NCI-H345 treated with DMSO at 0.1 percent for 48 hours (cell line): Measurements from ENCODE around the gene ESRRG.
A peak's percentile ranks its signal among the peaks of the same experiment; 100 is the strongest.

Experiments
- DNase-seq: peaks from one replicate; lab custom pipeline; 2025; ENCODE audit not compliant: unreplicated experiment; lab: John Stamatoyannopoulos, UW

The ESRRG gene

DNA sequence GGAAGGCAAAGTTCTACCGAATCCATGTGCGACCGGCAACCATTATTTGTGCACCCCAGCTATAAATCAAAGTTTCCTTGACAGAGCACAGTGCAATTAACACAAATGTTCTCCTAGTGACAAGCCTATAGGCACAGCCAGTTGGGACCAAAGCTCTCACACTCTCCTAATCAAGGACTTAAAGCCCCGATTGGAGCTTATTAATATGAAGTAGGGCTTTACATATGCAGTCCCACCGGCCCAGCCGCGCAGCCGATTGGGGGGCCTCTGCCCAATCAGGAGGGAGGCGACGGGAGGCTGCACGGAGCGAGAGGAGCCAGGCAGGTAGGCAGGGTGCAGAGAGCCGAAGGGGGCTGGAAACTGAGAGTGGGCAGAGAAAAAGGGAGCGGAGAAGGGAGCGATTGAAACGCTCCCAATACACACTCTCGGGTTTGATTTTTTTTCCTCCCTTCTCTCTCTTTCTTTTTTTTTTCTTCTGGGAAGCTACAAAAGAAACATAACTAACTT lies at the start of gene ESRRG:
ESRRG (minus strand) TSS at position 156 of the 507 bp plus-strand sequence; CDS start at position 26, 130 bp downstream.
- DNase-seq: peak; percentile 80

DNA sequence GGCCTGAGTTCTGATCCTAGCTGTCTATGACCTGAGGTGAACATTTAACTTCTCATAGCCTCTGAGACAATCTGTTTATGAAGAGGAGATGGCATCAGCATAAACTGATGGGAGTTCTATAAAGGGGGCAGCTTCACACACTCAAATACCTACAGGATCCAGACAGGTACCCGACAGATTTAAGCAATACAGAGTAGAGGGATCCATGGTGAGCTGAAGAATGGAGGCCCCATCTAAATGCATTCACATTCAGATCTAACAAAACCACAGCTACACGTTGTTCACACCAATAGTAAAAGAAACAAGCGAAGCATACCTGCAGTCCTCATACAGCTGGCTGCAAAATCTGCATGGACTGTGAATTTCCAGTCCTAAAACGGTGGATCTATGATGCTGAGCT lies 48.7 kb upstream of the ESRRG start:
- DNase-seq: no peak

DNA sequence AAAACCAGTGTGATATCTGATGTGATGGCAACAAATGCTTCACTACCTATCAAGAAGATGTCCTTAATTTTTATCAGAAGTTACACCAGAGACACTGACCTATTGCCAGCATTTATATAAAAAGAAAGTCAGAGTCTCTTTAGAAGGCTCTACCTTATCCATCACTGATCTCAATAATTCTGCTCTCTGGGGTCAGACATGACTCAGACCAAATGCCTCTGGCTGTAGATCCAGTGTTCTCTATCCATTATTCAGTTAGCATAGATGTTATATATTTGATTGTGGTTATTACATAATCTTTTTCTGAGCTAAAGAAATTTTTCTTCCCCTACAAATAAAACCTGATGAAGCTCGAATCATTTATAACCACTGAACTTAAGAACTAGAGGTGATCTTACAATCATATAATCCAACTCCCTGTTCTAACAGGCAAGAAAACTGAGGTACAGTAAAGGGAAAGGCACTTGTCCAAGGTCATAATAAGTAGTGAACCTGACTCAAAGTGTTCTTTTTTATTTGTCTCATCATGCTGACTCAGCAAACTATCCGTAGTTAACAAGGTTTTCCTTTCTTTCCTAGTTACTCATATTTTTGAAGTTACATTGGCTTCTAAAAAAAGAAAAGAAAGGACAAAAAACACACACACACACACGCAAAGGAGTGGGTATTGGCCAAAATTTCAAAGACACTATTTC lies 43.6 kb upstream of the ESRRG start:
- DNase-seq: no peak

DNA sequence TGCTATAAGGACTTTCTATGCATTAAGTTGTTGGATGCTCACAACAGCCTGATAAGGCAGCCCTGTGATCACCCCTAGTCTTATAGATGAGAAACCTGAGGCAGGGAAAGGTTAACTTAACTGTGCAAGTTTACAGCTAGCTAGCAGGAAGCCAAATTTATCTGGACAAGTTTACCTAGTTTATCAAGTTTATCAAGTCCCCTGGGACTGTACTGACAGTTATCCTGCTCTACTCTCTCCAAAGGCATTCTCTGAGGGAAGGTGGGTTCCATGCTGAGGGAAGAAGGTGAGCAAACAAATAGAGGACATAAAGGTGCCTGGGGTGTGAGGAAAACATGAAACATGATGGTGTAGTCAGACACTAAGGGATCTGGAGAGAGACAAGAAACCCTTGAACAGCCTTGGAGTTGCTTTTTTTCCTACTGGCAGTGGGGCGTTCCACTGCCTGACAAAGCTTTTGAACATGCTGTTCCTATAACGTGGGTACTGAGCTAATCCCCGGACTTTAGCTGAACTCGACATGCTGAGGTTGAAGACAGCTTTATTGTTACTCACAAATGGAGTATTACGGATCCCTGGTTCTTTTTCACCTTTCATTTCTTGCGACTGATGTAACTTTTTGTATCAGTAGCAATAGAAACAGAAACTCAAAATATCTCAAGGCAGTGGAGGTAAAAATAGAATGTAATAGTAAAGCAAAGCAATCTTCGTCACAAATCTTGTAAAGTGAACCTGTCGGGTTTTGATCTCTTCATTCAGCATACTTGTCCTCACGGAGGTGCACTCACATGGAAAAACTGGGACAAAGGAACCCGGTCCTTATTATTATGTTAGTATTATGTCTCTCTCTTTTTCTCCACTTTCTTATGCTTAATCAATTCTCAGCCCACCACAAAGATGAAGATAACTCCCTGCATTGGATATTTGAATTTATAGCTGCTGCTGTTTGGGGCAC lies 42.4 kb upstream of the ESRRG start:
- DNase-seq: no peak

DNA sequence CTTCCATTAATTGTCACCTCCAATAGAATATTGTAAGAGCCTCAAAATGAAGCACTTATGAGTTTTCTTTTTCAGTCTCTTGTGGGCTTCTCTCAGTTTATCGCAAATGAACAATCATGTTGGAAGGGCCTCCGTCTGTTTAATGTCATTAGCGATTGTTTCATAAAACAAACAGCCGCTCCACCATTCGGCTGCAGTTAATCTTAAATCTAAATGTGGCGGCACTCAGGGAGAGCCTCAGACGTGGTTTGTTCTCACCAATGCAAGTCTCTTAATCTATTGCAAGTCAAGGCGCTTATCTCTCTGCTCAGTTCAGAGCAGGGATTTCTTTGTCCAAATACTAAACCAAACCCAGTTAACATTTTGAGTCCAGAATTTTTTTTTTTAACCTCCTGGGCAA lies 34.9 kb upstream of the ESRRG start:
- no peak for DNase-seq

DNA sequence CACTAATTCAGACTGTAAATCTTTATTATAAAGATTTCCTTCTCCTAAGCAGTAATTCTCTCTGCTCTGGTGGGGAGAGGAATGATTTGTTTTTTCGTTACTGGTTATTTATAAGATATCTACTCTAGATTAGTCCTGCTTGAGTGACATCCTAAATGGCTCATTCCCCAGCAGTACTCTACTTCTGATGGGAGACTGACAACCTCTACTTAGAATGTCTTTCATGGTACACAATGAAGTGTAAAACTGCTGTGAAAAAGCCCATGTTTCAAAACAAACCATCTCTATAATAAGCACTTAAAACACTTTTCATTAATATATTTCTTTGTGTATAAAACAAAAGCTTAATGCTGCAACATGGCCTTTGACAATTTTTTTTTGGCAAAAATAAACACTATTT lies 33.9 kb upstream of the ESRRG start:
- no peak for DNase-seq

DNA sequence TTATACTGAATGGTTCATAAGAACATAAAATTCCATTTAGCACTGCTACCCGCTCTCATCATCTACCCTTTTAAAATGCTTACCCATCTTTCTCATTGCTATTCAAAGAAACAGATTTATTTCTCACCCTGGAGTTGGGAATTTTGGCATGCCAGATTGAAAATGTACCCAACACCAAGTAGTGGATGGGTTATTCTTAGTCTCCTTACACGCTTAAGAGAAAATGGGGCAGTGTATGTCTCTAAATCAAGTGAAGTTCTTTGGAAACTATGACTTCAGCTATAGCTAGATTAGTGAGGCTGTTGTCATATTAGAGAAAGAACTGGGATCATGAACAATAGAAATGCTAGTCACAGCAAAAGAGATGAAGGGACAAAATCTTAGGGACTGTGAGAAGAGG lies 27.7 kb upstream of the ESRRG start:
- no peak for DNase-seq

DNA sequence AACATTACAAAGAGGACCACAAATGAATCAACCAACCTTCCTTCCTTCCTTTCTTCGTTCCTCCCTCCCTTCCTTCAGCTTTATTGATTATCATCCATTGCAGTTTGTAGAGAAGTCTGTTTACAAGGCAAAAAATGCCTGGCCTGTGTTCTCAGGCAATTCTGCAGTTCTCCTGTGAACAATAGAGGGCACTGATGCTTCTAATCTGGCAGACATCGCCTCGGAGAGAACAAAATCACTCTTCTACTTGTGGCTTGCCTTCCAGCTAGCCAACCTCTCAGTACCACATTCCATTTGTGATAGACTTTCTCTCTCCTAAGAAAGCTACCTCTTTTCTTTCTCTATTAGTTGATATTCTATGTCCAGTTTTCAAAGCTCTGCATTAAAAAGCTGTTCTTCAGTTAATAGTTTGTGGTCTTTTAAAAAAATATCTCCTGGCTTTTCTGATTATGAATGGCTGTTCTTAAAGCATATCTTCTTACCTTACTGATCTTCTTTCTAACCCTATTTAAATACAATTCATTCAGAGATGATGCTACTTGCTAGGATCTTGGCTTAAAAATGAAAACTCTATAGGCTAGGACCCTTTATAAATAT lies 26.9 kb upstream of the ESRRG start:
- peak; percentile 62 for DNase-seq

DNA sequence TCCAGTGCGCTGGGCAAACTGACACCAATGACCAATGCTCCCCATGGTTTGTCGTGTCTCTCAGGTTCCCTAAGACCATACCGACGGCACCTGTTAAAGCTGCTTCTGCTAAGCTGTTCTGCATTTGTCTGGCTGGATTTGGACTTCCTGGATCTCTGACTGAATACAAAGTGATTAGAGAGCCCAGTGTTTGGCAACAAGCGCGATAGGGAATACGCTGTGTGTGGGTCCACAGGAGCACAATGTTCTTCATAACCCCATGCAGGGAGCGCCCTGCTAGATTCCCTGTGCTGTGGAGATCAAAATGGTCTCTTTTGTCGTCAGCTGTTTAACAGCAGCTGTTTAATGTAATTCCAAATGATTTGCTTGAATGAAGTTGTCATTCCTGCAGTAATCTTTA lies 26.0 kb upstream of the ESRRG start:
- DNase-seq: no peak

DNA sequence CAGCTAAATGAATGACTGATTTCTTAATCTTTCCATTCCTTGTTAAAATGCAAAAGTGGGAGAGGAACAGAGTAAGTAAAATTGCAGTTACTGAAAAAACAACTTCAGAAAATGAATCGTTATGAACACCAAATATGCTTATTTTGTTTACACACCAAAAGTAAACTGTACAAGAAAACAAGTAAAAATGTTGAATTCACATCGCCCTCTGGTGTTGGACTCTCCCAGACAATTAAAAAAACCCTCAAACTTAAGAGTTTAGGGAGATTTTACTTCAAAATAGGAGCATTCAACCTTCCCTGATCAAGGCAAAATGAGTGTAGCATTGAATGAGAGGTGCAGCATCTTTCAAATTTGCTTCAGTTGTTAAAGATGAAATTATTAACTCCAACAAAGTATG lies 19.4 kb upstream of the ESRRG start:
- no peak for DNase-seq

DNA sequence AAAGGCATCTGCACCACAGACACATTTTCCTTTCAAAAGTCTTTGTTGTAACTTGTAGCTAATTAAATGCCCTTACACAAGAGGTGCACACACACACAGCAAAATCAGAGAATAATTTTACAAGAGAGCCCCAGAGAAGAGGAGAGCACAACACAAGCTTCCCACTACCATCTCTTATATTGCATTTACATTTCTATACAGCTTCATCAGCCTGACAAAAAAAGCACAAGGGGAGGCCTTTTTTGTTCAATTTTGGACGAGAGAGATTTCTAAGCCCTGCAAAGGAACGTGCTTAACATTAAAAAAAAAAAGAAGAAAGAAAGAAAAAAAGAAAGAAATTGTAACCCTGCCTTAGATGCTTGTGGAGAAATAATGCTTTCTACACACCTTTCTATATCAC lies 17.1 kb upstream of the ESRRG start:
- DNase-seq: no peak

DNA sequence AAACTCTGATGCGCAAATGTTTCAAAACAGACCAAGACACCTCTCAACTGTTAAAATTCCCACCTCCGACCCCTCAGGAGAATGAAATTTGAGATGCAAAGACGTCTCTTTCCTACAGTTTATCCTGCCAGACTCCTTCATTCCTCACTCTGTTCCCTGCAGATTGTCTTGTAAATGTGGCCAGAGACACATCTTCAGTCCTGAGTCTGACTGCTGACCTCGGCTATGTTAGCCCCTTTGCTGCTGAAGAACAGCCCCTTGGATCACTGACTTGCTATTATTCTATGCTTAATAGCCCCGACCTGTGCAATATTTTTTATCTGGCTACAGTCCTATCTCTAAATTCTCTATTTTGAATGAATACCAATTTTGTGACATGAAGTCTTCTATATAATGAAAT lies 16.6 kb upstream of the ESRRG start:
- DNase-seq: no peak

DNA sequence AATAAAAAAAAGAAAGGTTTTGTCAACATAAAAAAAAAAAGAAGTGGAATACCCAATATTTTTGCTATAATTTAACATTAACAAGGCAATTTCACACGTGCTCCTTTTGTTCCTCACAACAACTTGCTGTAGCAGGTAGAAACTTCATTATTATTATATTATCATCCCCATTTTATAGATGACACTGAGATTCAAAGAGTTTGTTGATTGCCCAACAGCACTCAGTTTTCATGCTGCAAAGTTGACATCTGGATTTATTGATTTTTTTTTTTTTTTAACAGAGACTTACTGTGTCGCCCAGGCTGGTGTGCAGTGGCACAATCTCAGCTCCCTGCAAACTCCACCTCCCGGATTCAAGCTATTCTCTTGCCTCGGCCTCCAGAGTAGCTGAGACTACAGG lies 8.9 kb upstream of the ESRRG start:
- DNase-seq: no peak

DNA sequence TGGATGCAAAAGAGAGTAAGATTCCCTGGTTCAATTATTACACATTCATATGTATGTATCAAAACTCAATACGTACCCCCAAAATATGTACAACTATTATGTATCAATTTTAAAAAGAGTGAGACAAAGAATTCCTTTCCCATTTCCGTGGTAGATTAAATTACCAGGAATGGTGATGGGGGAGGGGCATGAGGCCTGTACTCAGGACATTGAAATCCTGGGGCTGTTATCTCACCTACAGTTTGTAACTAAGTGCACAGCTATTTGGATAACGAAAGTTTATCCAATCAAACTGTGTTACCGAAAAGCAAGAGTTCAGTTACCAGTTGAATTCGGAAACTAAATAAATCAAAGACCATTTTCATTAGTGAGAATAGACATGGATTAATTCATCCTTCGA lies 8.3 kb upstream of the ESRRG start:
- DNase-seq: no peak

DNA sequence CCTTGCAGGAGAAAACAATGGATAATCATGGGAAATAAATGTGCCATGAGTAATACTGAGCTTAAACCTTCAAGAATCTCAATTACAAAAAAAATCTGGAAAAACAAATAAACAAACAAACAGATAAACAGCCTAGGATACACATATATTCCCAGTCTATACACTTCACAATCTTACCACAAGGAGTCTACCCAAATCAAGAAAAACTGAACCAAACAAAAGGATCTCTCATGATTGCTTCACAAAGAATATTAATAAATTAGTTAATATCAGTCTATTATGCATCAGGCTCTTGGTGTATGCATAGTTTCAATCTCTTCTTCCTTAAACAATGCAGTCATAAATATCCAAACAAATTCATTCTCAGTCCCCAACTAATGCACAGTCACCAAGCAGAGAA lies 3.2 kb upstream of the ESRRG start:
- no peak for DNase-seq

DNA sequence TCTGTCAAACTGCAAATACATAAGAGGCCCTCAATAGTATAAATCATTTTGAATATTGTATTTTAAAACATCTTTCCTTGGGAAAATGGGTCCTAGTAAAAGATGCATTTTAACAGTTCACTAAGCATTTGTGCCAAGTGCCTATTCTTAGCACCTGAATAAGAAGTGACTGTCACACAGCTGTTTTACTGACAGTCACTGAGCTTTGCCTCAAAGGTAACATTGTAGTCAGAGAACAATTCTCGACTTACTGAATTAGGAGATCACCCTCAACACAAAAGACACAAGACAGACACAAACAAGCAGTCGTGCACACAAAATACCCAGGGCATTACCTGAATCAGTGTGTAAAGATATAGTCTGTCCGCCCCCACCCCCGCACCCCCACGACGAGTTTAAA lies 408 bp downstream of the ESRRG start:
- DNase-seq: no peak

DNA sequence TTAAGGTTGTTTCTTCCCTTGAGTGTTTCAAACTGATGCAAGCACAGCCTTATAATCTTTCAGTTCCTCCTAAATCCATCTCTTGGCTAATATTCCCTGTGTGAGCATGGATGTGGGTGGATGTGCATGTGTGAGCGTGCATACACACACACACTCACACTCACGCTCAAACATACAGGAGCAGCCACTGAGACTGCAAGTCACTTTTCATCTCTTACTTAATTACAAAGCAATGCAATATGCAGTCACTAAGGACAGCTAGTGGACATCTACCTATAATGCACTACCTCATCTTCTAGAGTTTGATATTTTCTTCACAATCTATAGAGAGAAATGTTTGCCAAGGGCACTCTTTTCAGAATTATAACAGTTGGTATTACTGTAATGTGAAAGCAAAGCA lies 1.4 kb downstream of the ESRRG start:
- no peak for DNase-seq

DNA sequence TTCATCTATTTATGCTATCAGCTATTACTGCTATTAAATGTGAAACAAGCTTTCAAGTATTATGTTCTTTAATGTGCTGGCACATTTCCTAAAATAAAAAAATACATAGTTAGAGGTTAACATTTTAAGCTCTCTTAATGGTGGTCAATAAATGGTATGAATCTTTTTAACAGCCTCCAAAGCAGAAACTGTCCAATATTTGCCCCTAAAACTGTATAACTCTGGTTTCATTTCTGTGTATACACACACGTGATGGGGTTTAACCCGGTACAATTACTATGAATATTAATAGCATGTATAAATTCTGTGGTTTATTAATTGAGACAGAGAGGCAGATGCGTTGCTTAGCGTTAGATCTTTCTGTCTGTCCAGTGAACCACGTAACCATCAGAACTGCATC lies 2.2 kb downstream of the ESRRG start:
- no peak for DNase-seq

DNA sequence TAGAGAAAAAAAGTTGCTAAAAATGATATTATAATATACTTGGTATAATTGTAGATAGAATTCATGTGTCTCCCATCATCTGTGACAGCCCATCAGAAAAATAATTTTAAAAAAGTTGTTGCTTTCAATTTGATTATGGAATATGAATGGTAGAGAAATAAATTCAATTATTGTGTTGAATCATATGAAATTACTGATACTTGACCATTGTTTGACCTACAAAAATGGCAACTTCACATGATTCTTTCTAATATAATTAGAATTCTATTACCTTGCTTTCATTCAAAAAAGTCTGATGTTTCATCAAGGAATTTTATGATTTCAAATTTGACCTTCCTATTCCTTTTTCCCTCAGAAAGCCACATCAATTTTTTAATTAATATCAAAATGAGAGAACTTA lies 11.5 kb downstream of the ESRRG start:
- DNase-seq: no peak

DNA sequence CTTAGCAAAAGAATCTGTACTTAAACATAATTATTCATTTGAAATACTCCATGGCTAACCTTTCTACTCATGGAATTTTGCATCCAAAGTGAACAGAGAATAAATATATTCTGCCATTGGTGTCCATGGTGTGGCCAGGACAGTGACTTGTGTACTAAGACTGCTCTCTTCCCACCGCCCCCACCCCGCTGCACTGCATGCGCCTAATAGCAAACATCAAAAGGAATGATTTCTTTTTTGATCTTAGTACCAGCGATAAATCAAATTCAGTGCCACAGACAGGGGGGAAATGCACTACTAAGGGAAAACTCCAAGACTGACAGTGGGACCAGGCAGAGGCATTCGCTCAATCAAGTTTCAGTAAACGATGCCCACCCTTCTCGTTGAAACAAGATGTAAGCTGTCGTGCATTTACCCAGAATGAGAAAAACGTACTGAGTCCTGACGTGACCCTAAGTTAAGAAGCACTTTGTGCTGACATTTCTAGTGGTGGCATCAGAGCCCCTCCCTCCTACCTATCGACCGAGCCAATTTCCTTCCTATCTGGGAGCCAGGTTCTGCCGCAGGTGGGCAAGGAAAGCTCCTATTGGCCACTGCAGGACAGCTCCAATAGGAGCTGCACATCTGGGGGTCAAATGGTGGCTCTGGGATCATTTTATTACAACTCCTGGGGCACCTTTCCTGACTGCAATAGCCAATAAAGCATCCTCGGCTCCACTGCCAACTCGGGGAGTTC lies 12.5 kb downstream of the ESRRG start:
- no peak for DNase-seq

DNA sequence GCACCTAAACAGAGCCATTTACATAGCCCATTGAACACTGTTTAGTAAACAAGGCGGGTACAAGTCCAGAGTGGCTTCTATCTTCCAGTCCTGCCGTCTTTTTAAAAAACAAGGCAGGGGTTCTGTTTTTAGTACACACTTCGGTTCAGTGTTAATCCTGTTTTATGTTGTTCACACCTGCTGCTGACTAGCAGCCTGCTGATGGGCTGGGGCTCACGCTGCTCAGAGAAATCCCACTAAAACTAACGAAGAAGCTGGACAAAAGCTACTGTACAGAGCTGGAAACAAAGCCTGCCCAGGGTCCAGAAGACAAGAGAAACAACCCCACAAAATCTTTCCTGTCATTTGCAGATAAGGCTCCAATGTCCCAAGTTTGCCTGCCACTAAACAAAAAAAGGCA lies 13.2 kb downstream of the ESRRG start:
- DNase-seq: peak; percentile 85
